ENCODE measurements around the gene TOP1.
"Not testable (repeated sequence)": the region's sequence is repeated elsewhere in the genome, so short reads cannot be mapped to it uniquely, and the experiment has no call there.

Gene TOP1

GRCh38 chr20:41132388-41132775, 103.8 kb downstream of the TOP1 start:
- DNase-seq (ENCODE audit: low spot score) = not testable (repeated sequence)

GRCh38 chr20:41133709-41134361, 105.2 kb downstream of the TOP1 start:
- DNase-seq (ENCODE audit: low spot score) = no peak

GRCh38 chr20:41134362-41135186, 106.0 kb downstream of the TOP1 start:
- no peak for DNase-seq (ENCODE audit: low spot score)

GRCh38 chr20:41135187-41135887, 106.7 kb downstream of the TOP1 start:
- no peak for DNase-seq (ENCODE audit: low spot score)

- no peak for DNase-seq (ENCODE audit: low spot score)
These were observed 107.5 kb downstream of the TOP1 start for GRCh38 chr20:41135888-41136679.

GRCh38 chr20:41136680-41137613, 108.3 kb downstream of the TOP1 start, which contains the start of gene PLCG1:
PLCG1 (plus strand) TSS chr20:41137543; CDS start chr20:41137642, 99 bp downstream.
- DNase-seq (ENCODE audit: low spot score) = peak; percentile 92

GRCh38 chr20:41137614-41138474, 109.2 kb downstream of the TOP1 start:
- DNase-seq (ENCODE audit: low spot score) = peak; percentile 60

GRCh38 chr20:41138475-41139226, 110.0 kb downstream of the TOP1 start:
- DNase-seq (ENCODE audit: low spot score) = no peak

GRCh38 chr20:41139227-41140093, 110.8 kb downstream of the TOP1 start:
- no peak for DNase-seq (ENCODE audit: low spot score)

- no peak for DNase-seq (ENCODE audit: low spot score)
These were observed 111.9 kb downstream of the TOP1 start for GRCh38 chr20:41140226-41141133.

GRCh38 chr20:41141153-41141815, 112.7 kb downstream of the TOP1 start:
- no peak for DNase-seq (ENCODE audit: low spot score)

GRCh38 chr20:41142245-41142644, 113.6 kb downstream of the TOP1 start:
- DNase-seq (ENCODE audit: low spot score) = no peak

GRCh38 chr20:41142919-41143318, 114.3 kb downstream of the TOP1 start:
- DNase-seq (ENCODE audit: low spot score) = no peak

GRCh38 chr20:41143354-41143753, 114.7 kb downstream of the TOP1 start:
- no peak for DNase-seq (ENCODE audit: low spot score)

GRCh38 chr20:41145317-41145716, 116.7 kb downstream of the TOP1 start:
- no peak for DNase-seq (ENCODE audit: low spot score)

GRCh38 chr20:41145821-41146620, 117.4 kb downstream of the TOP1 start:
- peak; percentile 60 for DNase-seq (ENCODE audit: low spot score)
